GM19035 (cell line): ENCODE measurements around the gene GMNC.
"Not testable (repeated sequence)": the region's sequence is repeated elsewhere in the genome, so short reads cannot be mapped to it uniquely, and the experiment has no call there.

Experiments used
- ATAC-seq: cut with Tn5 transposase; IDR thresholded peaks from one replicate; pipeline ENCODE4 v1.9.1; 2021; ENCODE audit not compliant: unreplicated experiment

The GMNC gene

GRCh38 chr3:190862209-190863118 is at the start of gene GMNC:
Gene GMNC (minus strand): TSS chr3:190862694. CDS start chr3:190862615, 79 bp downstream.
- ATAC-seq = peak; percentile 96

- no peak for ATAC-seq
These were observed 48.9 kb upstream of the GMNC start for GRCh38 chr3:190911382-190911781.

- ATAC-seq = no peak
These were observed 47.4 kb upstream of the GMNC start for GRCh38 chr3:190909908-190910307.

GRCh38 chr3:190903156-190903555 is 40.7 kb upstream of the GMNC start:
- no peak for ATAC-seq

GRCh38 chr3:190902292-190902691 is 39.8 kb upstream of the GMNC start:
- no peak for ATAC-seq

- ATAC-seq = no peak
These were observed 30.0 kb upstream of the GMNC start for GRCh38 chr3:190892395-190892902.

GRCh38 chr3:190886945-190887344 is 24.5 kb upstream of the GMNC start:
- peak; percentile 64 for ATAC-seq

GRCh38 chr3:190883973-190884832 is 21.7 kb upstream of the GMNC start:
- ATAC-seq = peak; percentile 74

- no peak for ATAC-seq
These were observed 20.6 kb upstream of the GMNC start for GRCh38 chr3:190883141-190883540.

- no peak for ATAC-seq
These were observed 15.4 kb upstream of the GMNC start for GRCh38 chr3:190877925-190878324.

- ATAC-seq = not testable (repeated sequence)
These were observed 13.9 kb upstream of the GMNC start for GRCh38 chr3:190876433-190876832.

- ATAC-seq = not testable (repeated sequence)
These were observed 12.6 kb upstream of the GMNC start for GRCh38 chr3:190875061-190875460.

- ATAC-seq = no peak
These were observed 7.6 kb upstream of the GMNC start for GRCh38 chr3:190870127-190870526.

GRCh38 chr3:190867071-190867470 is 4.6 kb upstream of the GMNC start:
- ATAC-seq = no peak

GRCh38 chr3:190865828-190866227 is 3.3 kb upstream of the GMNC start:
- ATAC-seq = no peak

GRCh38 chr3:190865419-190865818 is 2.9 kb upstream of the GMNC start:
- no peak for ATAC-seq

- ATAC-seq = no peak
These were observed 1.5 kb upstream of the GMNC start for GRCh38 chr3:190864002-190864401.

- ATAC-seq = no peak
These were observed 598 bp upstream of the GMNC start for GRCh38 chr3:190863119-190863465.

- ATAC-seq = no peak
These were observed 2.0 kb downstream of the GMNC start for GRCh38 chr3:190860521-190860920.

GRCh38 chr3:190855151-190855550 is 7.3 kb downstream of the GMNC start:
- no peak for ATAC-seq

GRCh38 chr3:190854062-190854461 is 8.4 kb downstream of the GMNC start:
- ATAC-seq = no peak

GRCh38 chr3:190853464-190853863 is 9.0 kb downstream of the GMNC start:
- no peak for ATAC-seq
